ENCODE results near the gene IRF9.

DNA sequence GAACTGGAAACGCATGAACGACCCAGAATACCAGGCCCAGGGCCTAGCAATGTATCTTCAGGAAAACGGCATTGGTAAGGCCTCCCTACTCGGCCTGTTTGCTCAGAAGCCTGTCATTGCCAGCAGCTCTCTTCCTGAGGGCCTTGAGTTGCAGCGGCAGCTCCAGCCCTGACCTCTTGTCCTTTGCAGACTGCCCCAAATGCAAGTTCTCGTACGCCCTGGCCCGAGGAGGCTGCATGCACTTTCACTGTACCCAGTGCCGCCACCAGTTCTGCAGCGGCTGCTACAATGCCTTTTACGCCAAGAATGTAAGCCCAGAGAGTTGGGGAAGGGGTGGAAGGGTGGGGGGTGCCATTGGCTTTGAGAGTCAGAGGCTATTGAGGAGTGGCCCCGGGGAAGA, 3.7 kb upstream of the IRF9 start:
- TF ChIP-seq, protein P1, sequence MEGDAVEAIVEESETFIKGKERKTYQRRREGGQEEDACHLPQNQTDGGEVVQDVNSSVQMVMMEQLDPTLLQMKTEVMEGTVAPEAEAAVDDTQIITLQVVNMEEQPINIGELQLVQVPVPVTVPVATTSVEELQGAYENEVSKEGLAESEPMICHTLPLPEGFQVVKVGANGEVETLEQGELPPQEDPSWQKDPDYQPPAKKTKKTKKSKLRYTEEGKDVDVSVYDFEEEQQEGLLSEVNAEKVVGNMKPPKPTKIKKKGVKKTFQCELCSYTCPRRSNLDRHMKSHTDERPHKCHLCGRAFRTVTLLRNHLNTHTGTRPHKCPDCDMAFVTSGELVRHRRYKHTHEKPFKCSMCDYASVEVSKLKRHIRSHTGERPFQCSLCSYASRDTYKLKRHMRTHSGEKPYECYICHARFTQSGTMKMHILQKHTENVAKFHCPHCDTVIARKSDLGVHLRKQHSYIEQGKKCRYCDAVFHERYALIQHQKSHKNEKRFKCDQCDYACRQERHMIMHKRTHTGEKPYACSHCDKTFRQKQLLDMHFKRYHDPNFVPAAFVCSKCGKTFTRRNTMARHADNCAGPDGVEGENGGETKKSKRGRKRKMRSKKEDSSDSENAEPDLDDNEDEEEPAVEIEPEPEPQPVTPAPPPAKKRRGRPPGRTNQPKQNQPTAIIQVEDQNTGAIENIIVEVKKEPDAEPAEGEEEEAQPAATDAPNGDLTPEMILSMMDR (conservative IDR thresholded peaks at IDR 0.05; ENCODE audit: low read depth, low read length) = no peak
- TF ChIP-seq EZH2 (IDR thresholded peaks at IDR 0.05; ENCODE audit: borderline replicate concordance, low read depth, low read length, poor library complexity, severe bottlenecking) = no peak

Data from A673 (cell line).